GM20000 (cell line): Measurements from ENCODE around the gene KRTAP21-2.

Experiments
- DNase-seq: peaks from one replicate; pipeline ENCODE4 v3.0.0; 2012; ENCODE audit warnings: low spot score
- TF ChIP-seq, protein P1 (sequence below): IDR thresholded peaks from 2 replicates; pipeline ENCODE4 v1.5.1; 2012; ENCODE audit warnings: mild to moderate bottlenecking, control low read depth; ENCODE audit errors: extremely low read depth, missing control alignments

The KRTAP21-2 gene

DNA sequence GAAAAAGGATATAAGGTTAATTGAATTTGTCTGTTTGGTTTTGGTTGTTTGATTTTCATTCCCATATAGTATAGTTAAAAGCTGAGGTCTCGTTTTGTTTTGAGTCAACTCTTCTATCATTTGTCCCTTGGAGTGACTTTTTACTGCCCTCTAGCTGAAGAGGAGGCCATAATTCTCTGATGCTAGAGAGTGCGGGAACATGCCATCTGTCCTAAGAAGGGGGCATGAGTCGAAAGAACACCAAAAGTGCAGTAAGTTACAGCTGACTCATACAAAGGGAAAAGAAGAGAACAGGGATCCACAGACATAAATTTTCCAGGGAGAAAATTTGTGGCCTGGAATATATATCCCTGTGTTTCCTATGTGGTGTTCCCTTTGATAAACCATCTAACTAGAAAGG lies 32.6 kb downstream of the KRTAP21-2 start:
- DNase-seq: no peak
- TF ChIP-seq, protein P1, sequence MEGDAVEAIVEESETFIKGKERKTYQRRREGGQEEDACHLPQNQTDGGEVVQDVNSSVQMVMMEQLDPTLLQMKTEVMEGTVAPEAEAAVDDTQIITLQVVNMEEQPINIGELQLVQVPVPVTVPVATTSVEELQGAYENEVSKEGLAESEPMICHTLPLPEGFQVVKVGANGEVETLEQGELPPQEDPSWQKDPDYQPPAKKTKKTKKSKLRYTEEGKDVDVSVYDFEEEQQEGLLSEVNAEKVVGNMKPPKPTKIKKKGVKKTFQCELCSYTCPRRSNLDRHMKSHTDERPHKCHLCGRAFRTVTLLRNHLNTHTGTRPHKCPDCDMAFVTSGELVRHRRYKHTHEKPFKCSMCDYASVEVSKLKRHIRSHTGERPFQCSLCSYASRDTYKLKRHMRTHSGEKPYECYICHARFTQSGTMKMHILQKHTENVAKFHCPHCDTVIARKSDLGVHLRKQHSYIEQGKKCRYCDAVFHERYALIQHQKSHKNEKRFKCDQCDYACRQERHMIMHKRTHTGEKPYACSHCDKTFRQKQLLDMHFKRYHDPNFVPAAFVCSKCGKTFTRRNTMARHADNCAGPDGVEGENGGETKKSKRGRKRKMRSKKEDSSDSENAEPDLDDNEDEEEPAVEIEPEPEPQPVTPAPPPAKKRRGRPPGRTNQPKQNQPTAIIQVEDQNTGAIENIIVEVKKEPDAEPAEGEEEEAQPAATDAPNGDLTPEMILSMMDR: no peak

DNA sequence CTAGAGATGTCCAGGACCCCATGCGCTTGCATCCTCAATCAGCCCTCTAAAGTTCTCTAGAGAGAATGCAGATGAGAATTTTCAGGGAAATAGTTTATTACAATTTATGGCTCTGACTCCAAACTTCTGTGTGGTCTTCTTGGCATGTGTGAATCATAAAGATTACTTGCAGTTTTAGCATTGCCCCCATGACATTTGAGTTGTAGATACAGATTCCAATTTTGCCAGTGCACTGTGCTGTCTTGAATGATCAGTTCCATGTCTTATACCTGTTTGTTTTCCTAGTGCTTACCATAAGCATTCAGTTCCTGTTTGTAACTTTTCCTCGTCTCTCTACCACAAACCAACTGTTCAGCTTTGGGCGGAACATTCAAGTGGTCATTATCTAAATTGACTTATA lies 33.3 kb downstream of the KRTAP21-2 start:
- DNase-seq: no peak
- TF ChIP-seq, protein P1: no peak

DNA sequence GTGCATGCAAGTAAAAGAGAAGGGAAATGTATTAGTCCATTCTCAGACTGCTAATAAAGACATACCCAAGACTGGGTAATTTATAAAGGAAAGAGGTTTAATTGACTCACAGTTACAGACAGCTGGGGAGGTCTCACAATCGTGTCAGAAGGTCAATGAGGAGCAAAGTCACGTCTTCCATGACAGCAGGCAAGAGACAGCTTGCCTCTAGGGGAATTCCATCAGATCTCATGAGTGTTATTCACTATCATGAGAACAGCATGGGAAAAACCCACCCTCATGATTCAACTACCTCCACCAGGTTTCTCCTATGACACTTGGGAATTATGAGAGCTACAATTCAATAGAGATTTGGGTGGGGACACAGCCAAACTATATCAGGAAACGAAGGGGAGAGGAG lies 36.6 kb downstream of the KRTAP21-2 start:
- DNase-seq: no peak
- TF ChIP-seq, protein P1: no peak

DNA sequence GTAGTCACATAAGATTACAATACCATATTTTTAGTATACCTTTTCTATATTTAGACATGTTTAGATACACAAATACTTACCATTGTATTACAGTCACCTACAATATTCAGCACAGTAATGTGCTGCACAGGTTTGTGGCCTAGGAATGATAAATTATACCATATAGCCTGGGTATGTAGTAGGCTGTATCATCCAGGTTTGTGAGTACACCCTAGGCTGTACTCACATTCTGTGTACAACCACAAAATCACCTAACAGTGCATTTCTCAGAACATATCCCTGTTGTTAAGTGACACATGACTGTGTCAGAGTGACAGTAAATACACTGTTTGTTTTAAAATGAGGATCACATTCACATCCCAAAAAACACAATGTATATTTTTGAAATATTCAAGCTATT lies 39.6 kb downstream of the KRTAP21-2 start:
- TF ChIP-seq, protein P1: no peak
- no peak for DNase-seq
